ENCODE results near the gene GHDC.
"Not testable (repeated sequence)": the region's sequence is repeated elsewhere in the genome, so short reads cannot be mapped to it uniquely, and the experiment has no call there.

The GHDC gene, protein sequence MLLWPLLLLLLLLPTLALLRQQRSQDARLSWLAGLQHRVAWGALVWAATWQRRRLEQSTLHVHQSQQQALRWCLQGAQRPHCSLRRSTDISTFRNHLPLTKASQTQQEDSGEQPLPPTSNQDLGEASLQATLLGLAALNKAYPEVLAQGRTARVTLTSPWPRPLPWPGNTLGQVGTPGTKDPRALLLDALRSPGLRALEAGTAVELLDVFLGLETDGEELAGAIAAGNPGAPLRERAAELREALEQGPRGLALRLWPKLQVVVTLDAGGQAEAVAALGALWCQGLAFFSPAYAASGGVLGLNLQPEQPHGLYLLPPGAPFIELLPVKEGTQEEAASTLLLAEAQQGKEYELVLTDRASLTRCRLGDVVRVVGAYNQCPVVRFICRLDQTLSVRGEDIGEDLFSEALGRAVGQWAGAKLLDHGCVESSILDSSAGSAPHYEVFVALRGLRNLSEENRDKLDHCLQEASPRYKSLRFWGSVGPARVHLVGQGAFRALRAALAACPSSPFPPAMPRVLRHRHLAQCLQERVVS

DNA sequence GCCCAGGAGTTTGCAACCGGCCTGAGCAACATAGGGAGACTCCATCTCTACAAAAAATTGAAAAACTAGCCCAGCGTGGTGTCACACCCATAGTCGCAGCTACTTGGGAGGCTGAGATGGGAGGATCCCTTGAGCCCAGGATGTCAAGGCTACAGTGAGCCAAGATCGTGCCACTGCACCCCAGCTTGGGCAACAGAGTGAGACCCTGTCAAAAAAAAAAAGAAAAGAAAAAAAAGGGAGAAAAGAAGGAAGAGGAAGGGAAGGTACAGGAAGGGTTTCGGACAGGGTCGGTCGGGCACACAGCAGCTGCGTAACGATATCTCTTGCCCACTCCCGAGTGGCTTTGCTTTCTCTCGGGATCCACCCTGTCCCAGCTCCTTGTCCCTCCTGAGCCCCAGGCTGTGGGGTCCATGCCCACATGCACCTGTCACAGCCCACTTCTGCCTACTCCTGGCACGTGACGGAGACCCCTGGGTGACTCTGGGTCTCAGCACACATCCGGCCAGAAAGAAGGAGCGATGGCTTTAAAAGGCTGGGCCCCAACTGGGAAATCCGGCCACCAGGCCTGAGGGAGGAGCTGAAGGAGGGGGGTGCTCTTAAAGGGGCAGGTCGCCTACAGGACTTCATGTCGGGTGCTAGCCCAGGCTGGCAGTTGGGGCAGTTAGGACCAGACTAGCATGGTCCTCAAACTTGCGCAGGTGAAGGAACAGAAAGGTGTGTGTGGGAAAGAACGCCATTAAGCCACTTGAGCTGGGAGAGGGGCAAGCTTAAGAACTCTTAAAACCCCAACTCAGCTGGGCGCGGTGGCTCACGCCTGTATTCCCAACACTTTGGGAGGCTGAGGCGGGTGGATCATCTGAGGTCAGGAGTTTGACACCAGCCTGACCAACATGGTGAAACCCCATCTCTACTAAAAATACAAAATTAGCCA, at the start of gene GHDC:
TSS of gene GHDC (minus strand) at position 526 of the 931 bp plus-strand sequence. CDS start 913 bp downstream, outside the sequence.
- in situ Hi-C loops (cut with MboI; ENCODE audit: low sequenced_read_pairs): no loop called here

DNA sequence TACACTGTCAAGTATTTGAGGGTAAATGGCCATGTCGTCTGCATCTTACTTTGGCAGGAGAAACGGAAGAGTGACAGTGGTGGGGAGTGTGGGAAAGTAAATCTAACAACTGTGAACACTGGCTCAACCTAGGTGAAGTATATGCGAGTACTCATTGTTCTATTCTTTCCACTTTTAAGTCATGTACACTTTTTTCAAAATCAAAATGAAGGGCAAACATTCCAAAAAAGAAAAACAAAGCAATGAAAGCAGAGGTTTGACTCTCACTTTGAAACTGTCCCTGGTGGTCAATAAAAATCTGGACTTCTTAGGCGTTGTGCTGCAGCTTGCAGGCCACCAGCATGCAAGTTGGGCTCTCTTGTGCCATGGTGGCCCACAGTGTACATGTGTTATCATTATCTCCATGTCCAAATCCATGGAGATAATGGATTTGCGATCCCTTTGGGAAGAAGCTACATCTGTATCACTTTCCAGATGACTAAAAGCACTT, 49.2 kb upstream of the GHDC start:
- in situ Hi-C loops (cut with MboI; ENCODE audit: low sequenced_read_pairs): no loop called here

DNA sequence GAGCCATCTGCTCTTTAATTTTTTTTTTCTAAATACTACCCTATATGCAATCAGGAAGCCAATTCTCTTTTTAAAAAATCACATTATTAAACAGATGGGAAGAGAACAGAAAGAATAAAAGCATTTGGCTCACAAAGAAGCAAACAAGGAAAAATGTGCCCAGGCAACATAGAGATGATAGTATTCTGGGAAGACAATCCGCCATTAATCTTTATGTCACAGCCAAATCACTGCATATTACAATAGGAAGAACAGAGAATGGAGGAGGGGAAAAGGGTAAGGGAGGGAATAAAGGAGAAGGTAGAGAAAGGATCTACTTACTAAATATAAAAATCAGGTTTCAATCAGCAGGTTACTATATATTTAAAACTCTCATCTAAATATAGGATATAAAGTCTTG, 47.6 kb upstream of the GHDC start:
- in situ Hi-C loops (cut with MboI; ENCODE audit: low sequenced_read_pairs): no loop called here

GRCh38 chr17:42240863-42241262, 46.6 kb upstream of the GHDC start:
- in situ Hi-C loops (cut with MboI; ENCODE audit: low sequenced_read_pairs): not testable (repeated sequence)

DNA sequence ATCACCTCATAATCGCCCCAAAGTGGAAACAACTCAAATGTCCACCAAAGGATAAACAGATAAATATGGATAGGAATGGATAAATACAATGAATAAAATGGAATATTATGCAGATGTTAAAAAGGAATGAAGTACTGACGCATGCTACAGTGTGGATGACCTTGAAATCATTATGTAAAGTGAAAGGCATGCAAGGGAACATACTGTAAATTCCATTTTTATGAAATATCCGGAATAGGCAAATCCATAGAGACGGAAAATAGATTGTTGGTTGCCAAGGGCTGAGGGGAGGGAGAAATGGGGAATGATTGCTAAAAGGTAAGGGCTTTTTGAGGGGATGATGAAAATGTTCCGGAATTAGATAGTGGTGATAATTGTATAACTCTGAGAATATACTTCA, 45.9 kb upstream of the GHDC start:
- in situ Hi-C loops (cut with MboI; ENCODE audit: low sequenced_read_pairs): no loop called here

GRCh38 chr17:42239576-42239975, 45.3 kb upstream of the GHDC start:
- in situ Hi-C loops (cut with MboI; ENCODE audit: low sequenced_read_pairs): not testable (repeated sequence)

DNA sequence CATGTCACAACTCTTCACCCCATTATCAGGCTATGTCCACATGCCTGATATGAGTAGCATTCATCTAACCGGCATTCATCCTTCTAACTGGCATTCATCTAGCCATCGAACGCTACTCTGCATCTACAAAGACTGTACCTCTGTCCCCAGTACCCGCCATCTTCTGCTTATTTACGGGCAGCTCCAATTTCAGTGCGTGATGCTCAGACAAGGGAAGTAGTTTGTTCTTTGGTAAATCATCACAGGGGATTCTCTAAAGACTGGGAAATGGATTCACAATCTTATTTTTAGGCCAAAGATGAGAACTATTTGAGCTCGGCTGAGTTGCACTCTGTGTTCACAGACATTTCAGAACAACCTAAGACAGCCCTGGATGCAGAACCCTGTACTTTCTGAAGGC, 42.5 kb upstream of the GHDC start:
- in situ Hi-C loops (cut with MboI; ENCODE audit: low sequenced_read_pairs): no loop called here

DNA sequence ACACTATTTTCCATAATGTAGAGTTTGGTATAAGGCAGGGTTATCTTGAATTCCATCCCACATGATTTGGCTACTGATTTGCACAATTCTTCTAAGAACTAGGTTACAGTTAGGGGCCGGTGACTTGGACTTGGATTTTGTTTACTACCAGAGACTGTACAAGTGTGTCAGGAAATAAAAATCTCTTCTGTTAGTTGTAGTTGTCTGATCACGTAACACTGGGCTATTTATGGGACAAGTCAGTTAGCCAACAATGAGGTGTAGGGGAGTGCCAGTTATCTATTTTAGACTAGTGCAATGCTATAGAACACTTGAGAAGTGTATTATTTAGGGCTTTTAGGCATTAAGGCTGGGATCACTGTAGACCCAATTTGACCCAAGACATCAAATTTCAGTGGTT, 39.7 kb upstream of the GHDC start:
- in situ Hi-C loops (cut with MboI; ENCODE audit: low sequenced_read_pairs): no loop called here

DNA sequence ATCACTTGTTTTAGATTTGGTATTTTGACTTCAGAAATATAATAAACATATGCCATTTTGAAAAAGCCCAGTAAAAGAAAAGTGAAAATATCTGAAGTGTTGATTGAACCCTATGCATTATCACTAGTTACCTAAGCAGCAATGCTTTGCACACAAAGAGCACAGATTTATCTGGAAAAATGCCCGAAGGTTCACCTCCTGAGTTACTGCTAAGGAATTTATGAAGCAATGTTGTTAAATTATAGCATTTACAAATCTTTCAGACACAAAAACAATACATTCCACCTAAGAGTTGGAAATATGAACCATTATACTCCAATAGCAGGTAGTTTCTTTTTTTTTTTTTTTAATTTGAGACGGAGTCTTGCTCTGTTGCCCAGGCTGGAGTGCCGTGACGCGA, 38.9 kb upstream of the GHDC start:
- in situ Hi-C loops (cut with MboI; ENCODE audit: low sequenced_read_pairs): no loop called here

DNA sequence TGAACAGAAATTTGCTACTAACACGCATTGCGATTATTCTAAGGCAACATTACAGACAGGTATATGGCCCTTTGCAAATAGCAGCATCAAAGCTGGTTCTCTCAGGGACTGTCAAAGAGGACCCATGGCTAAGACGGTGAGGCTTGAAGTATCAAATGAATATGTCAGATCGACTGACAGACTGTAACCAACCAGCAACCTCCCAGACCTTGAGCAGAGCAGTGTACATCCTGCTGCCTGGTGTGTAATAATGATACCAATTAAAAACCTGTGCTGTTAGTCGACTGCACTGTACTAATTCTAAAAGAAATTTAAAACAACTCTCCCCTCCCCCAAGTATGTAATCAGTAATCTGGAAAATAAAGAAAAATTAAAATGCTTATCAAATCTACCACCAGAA, 35.9 kb upstream of the GHDC start:
- in situ Hi-C loops (cut with MboI; ENCODE audit: low sequenced_read_pairs): no loop called here

DNA sequence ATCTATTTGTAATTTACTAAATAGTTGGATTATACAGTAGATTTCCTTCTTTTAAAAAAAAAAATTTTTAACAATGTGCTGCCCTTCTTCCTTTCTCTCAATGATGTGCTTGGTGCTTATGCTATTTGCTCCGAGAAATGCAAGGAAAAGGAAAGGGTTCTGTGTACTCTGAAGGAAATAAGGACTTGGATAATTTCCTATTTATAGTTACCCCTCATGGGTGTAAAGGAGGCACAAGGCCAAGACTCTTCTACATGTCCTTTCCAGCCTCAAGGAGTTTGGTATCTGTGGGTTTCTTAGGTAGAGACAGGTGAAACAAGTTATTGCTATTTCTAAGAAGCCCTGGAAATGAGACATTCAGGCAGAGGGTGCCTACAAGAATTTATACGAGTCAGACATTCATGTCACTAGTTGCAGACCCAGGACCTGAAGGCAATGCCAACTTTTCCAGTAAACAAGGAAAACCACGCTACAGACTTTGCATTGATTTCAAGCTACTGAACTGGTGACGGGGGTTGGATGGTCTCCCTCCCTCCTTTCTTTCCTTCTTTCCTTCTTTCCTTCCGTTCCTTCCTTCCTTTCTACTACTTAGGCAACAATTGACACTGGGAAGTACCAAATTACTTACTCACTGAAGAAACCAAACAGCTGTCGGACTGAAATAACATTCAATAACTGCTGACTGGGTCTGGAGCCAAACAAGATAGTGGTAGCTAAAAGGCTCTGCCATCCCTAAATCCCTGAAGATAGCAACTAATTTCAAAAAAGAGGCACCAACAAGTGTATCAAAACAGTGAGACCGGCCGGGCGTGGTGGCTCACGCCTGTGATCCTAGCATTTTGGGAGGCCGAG, 33.8 kb upstream of the GHDC start:
- in situ Hi-C loops (cut with MboI; ENCODE audit: low sequenced_read_pairs): no loop called here

DNA sequence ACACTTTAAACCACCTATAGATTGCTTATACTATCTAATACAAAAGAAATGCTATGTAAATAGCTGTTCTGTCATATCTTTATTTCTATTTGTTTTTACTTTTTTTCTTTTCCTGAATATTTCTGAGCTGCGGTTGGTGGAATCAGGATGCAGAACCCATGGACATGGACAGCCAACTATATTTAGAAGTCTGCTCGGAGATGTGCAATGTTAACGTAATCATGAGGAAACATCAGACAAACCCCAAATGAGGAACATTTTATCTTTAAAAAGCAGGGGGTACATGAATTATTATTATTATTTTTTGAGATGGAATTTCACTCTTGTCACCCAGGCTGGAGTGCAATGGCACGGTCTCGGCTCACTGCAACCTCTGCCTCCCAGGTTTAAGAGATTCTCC, 31.4 kb upstream of the GHDC start:
- in situ Hi-C loops (cut with MboI; ENCODE audit: low sequenced_read_pairs): no loop called here

DNA sequence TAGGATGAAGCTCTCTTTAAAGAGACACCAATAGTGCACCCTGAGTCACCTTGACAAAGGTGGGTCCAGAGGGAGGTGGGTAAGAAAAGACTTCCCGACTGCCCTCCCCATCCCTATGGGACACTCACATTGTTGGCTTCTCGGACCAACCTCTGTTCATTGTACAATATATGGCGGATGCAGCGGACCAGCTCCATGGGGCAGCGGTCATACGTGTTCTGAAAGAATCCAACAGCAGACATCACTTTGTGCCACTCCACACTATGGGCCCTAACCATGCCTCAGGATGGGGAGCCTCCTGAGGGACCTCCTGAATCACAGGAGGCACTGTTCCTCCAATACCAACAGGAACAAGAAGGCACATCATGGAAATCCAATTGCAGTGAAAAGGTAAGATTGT, 30.4 kb upstream of the GHDC start:
- in situ Hi-C loops (cut with MboI; ENCODE audit: low sequenced_read_pairs): no loop called here

GRCh38 chr17:42221886-42222745, 27.8 kb upstream of the GHDC start:
- in situ Hi-C loops (cut with MboI; ENCODE audit: low sequenced_read_pairs): no loop called here

DNA sequence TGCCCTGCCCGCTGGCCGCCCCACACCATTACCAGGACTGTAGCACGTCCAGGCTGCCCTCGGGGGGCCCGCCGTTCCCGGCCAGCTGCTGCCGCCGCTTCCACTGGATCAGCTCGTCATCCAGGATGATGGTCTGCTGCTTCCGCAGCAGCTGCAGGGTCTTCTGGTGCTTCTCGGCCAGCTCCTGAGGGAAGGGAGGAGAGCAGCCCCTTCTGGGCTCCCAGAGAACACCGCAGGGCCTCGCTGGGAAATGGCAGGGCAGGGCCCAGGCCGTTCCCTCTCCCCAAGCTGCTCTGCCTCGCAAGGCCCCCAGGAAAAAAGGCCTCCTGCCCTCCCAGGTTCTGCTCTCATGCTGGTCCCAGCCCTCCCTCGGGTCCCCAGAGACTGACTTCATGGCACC, 25.0 kb upstream of the GHDC start:
- in situ Hi-C loops (cut with MboI; ENCODE audit: low sequenced_read_pairs): not testable (repeated sequence)

GRCh38 chr17:42214156-42214555, 19.9 kb upstream of the GHDC start:
- in situ Hi-C loops (cut with MboI; ENCODE audit: low sequenced_read_pairs): no loop called here

DNA sequence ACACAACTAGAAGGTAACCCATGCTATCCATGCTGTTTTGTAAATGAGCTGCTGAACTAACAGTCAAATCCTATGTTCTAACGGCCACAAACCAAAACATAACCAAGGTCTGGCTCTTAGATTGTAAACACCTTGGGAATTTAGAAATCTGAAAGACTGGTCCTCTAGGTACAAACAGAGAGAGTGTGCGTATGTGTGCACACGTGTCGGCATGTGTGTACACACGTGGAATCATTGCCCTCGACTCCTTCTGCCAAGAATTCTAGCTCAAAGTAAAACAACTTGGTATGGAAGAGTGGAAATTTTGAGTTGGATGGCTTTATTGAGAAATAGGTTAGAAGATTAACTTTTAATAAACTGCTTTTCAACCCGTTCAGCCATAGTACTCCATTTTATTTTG, 18.1 kb upstream of the GHDC start:
- in situ Hi-C loops (cut with MboI; ENCODE audit: low sequenced_read_pairs): no loop called here

DNA sequence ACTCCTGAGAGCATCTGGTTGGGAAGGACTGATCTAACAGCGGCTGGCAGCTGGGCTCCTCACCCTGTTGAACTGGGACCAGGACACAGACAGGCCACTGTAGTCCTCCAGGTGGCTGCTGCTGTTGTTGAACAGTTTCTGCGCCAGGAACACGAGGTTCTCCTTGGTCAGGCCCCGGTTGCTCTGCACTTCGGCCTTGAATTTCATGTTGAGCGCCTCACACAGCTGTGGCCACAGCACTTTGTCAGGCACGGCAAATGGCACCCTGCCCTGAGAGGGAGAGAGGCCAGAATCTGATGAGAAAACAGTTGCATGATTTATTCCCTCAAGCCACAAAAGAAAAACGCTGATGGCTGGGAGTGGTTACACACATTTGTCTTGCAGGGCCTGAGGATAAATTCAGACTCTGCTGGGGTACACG, 17.6 kb upstream of the GHDC start:
- in situ Hi-C loops (cut with MboI; ENCODE audit: low sequenced_read_pairs): not testable (repeated sequence)

DNA sequence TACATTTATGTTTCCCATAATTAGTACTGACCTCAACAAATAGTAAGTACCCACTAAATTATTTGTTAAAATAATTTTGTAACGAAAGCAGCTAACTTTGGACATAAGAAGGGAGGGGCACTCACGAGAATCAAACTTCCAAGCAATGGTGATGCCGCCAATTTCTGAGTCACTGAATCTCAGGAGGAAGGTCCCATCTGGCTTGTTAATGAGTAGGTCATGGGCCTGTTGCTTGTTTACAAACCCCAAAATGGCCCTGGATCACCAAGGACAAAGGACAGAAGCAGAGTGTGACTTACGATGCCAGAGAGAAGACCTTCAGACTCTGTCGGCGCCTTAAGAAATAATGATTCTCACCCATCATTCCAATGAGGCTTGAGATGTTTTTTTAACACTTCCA, 15.8 kb upstream of the GHDC start:
- in situ Hi-C loops (cut with MboI; ENCODE audit: low sequenced_read_pairs): no loop called here

GRCh38 chr17:42206153-42206612, 11.9 kb upstream of the GHDC start:
- in situ Hi-C loops (cut with MboI; ENCODE audit: low sequenced_read_pairs): not testable (repeated sequence)
